Upper lobe of left lung (tissue), 6 donors: Measurements from ENCODE around the gene CCDC127. TPM values are rescaled to one million over a fixed set of nuclear protein-coding genes. Genes with fewer than 3 reads are reported as not detected.

Experiments
- ATAC-seq, 2 donors: fragments of 200-7000 bp; cut with Tn5 transposase; one replicate each; pipeline ENCODE4 v1.9.1; 2022; ENCODE audit warnings: mild to moderate bottlenecking in 2 of 2, moderate library complexity in 2 of 2; ENCODE audit not compliant: low FRiP score in 2 of 2
- DNase-seq, 2 donors: peaks; one replicate each; pipeline ENCODE4 v3.0.0-alpha.2; 2019 to 2020
- H3K27ac ChIP-seq, 4 donors: fragments of 200-600 bp; sonication (generic); one replicate each; pipeline ENCODE4 v1.5.1; 2016 to 2019
- H3K27me3 ChIP-seq, 4 donors: fragments of 200-600 bp; sonication (generic); one replicate each; pipeline ENCODE4 v1.5.1; 2017 to 2019
- H3K36me3 ChIP-seq, 4 donors: fragments of 200-600 bp; sonication (generic); one replicate each; pipeline ENCODE4 v1.5.1; 2016 to 2019
- H3K4me1 ChIP-seq, 4 donors: fragments of 200-600 bp; sonication (generic); one replicate each; pipeline ENCODE4 v1.5.1; 2018 to 2019
- H3K4me3 ChIP-seq, 4 donors: fragments of 200-600 bp; sonication (generic); one replicate each; pipeline ENCODE4 v1.5.1; 2017 to 2019; ENCODE audit warnings: mild to moderate bottlenecking in 2 of 4, moderate library complexity in 1 of 4
- H3K9me3 ChIP-seq, 4 donors: fragments of 200-600 bp; sonication (generic); one replicate each; pipeline ENCODE4 v1.5.1; 2018 to 2019
- EP300 ChIP-seq, 4 donors: sonication (generic); formaldehyde crosslinking; IDR thresholded peaks; one replicate each; pipeline ENCODE4 v1.5.1; 2017; ENCODE audit warnings: antibody characterized with exemption in 4 of 4, control low read depth in 2 of 4
- POLR2A ChIP-seq, 4 donors: fragments of 450-650 bp; IDR thresholded peaks; one replicate each; pipeline ENCODE4 v1.5.1; 2016 to 2017; ENCODE audit warnings: antibody characterized with exemption in 4 of 4, mild to moderate bottlenecking in 2 of 4
- POLR2AphosphoS5 ChIP-seq, 2 donors: sonication (generic); formaldehyde crosslinking; IDR thresholded peaks; one replicate each; pipeline ENCODE4 v1.5.1; 2017; ENCODE audit warnings: antibody characterized with exemption in 2 of 2
- WGBS, 2 donors: methylation state at CpG; one replicate each; pipeline ENCODE4 v1.1.5; 2017 to 2018; 5-methylcytosine and 5-hydroxymethylcytosine counted together
- total RNA-seq, 6 donors: library from RNA; depleted of rRNA in 4 of 6; stranded (reverse); fragments of >200 nt in 4 of 6; gene quantifications; one replicate each; pipeline versions ENCODE4 v1.1.0 to v1.2.1, GENCODE V29; 2016 to 2021
- TF ChIP-seq, protein P1 (sequence below), 6 experiments: fragments of 450-650 bp in 4 of 6; fragments of 200-600 bp in 2 of 6; sonication (generic) in 2 of 6; IDR thresholded peaks; one replicate each; pipeline ENCODE4 v1.5.1; 2016 to 2019; ENCODE audit warnings: antibody characterized with exemption in 6 of 6
- donor health status: DM: no; HTN: no; CAD: no; lungs with moderate emphysema.
- donor health status: DM: no; HTN: yes; CAD: no; lungs with severe emphysema.

CCDC127 gene
- total RNA-seq, 6 donors from 2014 or later, result 3.1 to 8.5 (median 4.8) TPM

DNA sequence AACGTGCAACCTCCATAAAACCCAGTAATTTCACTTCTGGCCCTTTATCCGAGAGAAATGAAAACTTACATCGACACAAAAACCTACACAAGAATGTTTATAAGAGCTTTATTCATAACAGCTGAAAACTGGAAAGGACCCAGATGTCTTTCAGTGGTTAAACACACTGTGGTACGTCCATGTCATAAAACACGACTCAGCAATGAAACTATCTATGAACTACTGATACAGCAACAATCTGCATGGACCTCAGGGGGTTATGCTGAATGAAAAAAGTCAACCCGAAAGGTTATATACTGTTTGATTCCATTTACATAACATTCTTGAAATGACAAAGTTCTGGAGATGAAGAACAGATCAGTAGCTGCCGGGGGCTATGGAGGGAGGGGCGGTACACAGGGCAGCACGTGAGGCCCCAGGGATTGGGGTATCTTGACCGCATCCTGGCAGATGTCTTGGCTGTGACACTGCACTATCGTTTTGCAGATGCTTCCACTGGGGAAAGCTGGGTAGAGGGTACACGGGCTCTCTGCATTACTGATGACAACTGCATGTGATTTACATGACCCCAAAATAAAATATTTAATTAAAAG is 4.1 kb downstream of the CCDC127 start:
- Histone ChIP-seq H3K27ac (no peak overlapping the region), H3K4me3 (no peak overlapping the region), H3K4me1 (peaks cover 0 to 6% (median 4%) of the 10 kb centered on the region in 4 donors), H3K27me3 (no peaks in the 10 kb centered on the region), H3K36me3 (peaks cover 0 to 8% (median 2%) of the 10 kb centered on the region in 4 donors), H3K9me3 (no peaks in the 10 kb centered on the region)
- DNase-seq (no peak), ATAC-seq (no peak)
- WGBS, 2 donors, result 92 to 95% methylated on average over 12 of the region's 12 CpGs
- TF ChIP-seq EP300 (IDR thresholded peaks at IDR 0.05) (no peak), POLR2AphosphoS5 (IDR thresholded peaks at IDR 0.05) (no peak), POLR2A (IDR thresholded peaks at IDR 0.05) (no peak)
- TF ChIP-seq, protein P1, sequence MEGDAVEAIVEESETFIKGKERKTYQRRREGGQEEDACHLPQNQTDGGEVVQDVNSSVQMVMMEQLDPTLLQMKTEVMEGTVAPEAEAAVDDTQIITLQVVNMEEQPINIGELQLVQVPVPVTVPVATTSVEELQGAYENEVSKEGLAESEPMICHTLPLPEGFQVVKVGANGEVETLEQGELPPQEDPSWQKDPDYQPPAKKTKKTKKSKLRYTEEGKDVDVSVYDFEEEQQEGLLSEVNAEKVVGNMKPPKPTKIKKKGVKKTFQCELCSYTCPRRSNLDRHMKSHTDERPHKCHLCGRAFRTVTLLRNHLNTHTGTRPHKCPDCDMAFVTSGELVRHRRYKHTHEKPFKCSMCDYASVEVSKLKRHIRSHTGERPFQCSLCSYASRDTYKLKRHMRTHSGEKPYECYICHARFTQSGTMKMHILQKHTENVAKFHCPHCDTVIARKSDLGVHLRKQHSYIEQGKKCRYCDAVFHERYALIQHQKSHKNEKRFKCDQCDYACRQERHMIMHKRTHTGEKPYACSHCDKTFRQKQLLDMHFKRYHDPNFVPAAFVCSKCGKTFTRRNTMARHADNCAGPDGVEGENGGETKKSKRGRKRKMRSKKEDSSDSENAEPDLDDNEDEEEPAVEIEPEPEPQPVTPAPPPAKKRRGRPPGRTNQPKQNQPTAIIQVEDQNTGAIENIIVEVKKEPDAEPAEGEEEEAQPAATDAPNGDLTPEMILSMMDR (IDR thresholded peaks at IDR 0.05), result no peak

DNA sequence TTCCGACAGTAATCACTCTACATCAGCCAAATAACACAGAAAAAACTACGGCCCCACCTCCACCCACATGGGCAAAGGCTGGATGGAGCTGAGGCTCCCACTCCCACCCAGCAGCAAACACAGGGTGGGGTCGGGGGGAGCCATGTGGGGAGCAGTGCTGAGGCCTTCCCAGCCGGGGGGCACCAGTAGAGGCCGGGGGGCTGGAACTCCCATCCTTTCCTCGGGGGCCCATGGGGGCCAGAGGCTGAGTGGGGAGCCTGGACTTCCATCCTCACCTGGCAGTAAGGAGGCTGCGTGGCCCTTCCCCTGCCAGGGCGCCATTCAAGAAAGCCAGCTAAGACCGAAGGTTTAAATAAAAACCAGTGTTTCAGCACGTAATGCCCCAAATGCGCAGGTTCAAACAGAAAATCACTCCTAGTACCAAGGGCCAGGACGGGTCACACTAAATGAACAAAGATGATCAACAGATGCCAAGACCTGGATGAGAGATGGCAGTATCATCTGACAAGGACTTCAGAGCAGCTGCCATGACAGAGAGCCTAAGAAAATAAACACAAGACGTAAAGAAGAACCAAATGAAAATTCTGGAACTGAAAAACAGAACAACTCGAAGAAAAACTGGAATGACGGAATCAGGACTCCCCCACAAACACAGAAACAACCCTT is 9.4 kb downstream of the CCDC127 start:
- H3K4me3 ChIP-seq, result no peak overlapping the region
- no peaks in the 10 kb centered on the region for H3K27me3 ChIP-seq
- H3K4me1 ChIP-seq, result no peaks in the 10 kb centered on the region
- no peak for DNase-seq
- no peaks in the 10 kb centered on the region for H3K9me3 ChIP-seq
- no peak overlapping the region for H3K27ac ChIP-seq
- peaks cover 5 to 37% (median 21%) of the 10 kb centered on the region in 4 donors for H3K36me3 ChIP-seq
- WGBS, 2 donors, result 88 to 89% methylated on average over 11 to 13 of the region's 15 CpGs
- TF ChIP-seq EP300 (IDR thresholded peaks at IDR 0.05) (no peak), POLR2A (IDR thresholded peaks at IDR 0.05) (no peak), POLR2AphosphoS5 (IDR thresholded peaks at IDR 0.05) (no peak)
- TF ChIP-seq, protein P1 (IDR thresholded peaks at IDR 0.05), result no peak
- peak in 1 of 2 donors; percentile 55 for ATAC-seq

DNA sequence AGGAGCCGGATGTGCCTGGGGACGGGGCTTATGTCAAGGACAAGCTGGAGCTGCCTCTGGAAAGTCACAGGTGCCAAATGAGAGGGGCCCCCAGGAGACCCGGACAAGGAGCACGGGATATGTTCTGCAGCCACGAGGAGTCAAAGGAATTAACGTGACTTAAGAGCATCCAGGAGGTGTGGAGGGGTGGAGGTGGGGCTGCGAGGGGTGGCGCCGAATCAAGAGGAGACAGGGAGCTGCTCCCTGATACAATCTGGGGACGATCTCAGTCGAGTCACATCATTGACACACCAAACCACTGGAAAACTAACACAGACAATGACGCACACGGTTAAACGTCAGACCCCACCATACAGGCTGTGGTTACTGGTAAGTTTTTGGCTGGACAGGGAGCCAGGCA is 10.4 kb downstream of the CCDC127 start:
- Histone ChIP-seq H3K9me3 (no peaks in the 10 kb centered on the region), H3K27me3 (no peaks in the 10 kb centered on the region), H3K4me3 (no peak overlapping the region), H3K4me1 (no peaks in the 10 kb centered on the region), H3K36me3 (peaks cover 5 to 39% (median 22%) of the 10 kb centered on the region in 4 donors), H3K27ac (no peak overlapping the region)
- no peak for ATAC-seq
- no peak for DNase-seq
- no peak for TF ChIP-seq POLR2A (IDR thresholded peaks at IDR 0.05)
- TF ChIP-seq POLR2AphosphoS5 (IDR thresholded peaks at IDR 0.05), result no peak
- TF ChIP-seq, protein P1 (IDR thresholded peaks at IDR 0.05), result no peak
- no peak for TF ChIP-seq EP300 (IDR thresholded peaks at IDR 0.05)
- WGBS, 2 donors, result 81 to 87% methylated on average over 14 of the region's 14 CpGs

DNA sequence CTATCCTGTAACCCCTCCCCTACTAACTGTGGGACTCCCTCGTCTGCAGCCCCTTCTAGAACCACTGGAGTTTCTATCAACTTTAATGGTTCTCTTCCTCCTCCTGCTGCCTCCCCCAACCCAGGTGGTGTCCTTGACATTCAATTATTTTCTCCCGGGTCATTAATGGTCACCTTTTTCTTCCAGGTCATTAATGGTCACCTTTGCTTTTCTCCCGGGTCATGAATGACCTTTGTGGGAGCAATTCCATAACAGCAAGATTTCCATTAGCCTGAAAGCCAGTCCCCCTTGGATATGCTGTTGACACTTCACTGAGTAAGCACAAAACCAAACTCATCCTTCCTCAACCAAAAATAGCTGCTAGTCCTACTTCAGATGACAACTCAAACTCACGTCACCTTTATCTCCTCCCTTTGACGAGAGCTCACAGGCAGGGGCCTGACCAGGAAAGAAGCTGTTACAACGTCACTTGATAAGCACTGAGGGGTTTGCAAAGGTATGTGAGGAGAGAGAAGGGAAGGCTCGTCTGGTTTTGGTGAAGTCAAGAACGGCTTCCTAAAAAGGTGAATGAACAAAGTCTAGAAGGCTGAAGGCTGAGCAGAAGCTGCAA is 10.9 kb downstream of the CCDC127 start:
- DNase-seq (no peak), ATAC-seq (no peak)
- 86 to 90% methylated on average over 8 of the region's 8 CpGs for WGBS, 2 donors
- peaks cover 5 to 39% (median 22%) of the 10 kb centered on the region in 4 donors for H3K36me3 ChIP-seq
- no peak overlapping the region for H3K27ac ChIP-seq
- no peaks in the 10 kb centered on the region for H3K4me1 ChIP-seq
- TF ChIP-seq EP300 (IDR thresholded peaks at IDR 0.05), result no peak
- no peak for TF ChIP-seq POLR2AphosphoS5 (IDR thresholded peaks at IDR 0.05)
- TF ChIP-seq, protein P1 (IDR thresholded peaks at IDR 0.05), result no peak
- no peak for TF ChIP-seq POLR2A (IDR thresholded peaks at IDR 0.05)
- H3K4me3 ChIP-seq, result no peak overlapping the region
- no peaks in the 10 kb centered on the region for H3K27me3 ChIP-seq
- no peaks in the 10 kb centered on the region for H3K9me3 ChIP-seq
